Superior temporal gyrus (tissue), 1 donor: ENCODE measurements around the gene CARD16.

Source experiments
- DNase-seq: peaks from one replicate; pipeline ENCODE4 v3.0.0-alpha.2; 2016; ENCODE audit errors: extremely low spot score

Gene CARD16

GRCh38 chr11:104992781-104993180 is 52.4 kb downstream of the CARD16 start:
- no peak for DNase-seq

GRCh38 chr11:104991994-104992393 is 53.1 kb downstream of the CARD16 start:
- no peak for DNase-seq
